ENCODE data around the gene SHANK1. TPM values are rescaled to one million over a fixed set of nuclear protein-coding genes. Genes with fewer than 3 reads are reported as not detected.
"Not testable (repeated sequence)": the region's sequence is repeated elsewhere in the genome, so short reads cannot be mapped to it uniquely, and the experiment has no call there.

Gene SHANK1
- total RNA-seq, 4 donors from 2014 or later, result 2.2 TPM; not detected in 3

GRCh38 chr19:50749490-50749889, 29.9 kb upstream of the SHANK1 start:
- no peaks in the 10 kb centered on the region for H3K9me3 ChIP-seq
- peaks cover 3% of the 10 kb centered on the region for H3K27me3 ChIP-seq
- 55 to 74% methylated on average over 4 to 6 of the region's 6 CpGs for WGBS, 2 donors (ENCODE audit: low coverage in 1 of 2)
- no peaks in the 10 kb centered on the region for H3K36me3 ChIP-seq
- H3K4me3 ChIP-seq, result no peak overlapping the region
- no peaks in the 10 kb centered on the region for H3K4me1 ChIP-seq
- no peak for TF ChIP-seq POLR2A (IDR thresholded peaks at IDR 0.05)
- no peak for TF ChIP-seq CTCF (IDR thresholded peaks at IDR 0.05)
- no peak for TF ChIP-seq POLR2AphosphoS5 (IDR thresholded peaks at IDR 0.05)
- no peak for TF ChIP-seq EP300 (IDR thresholded peaks at IDR 0.05; ENCODE audit: low read depth)
- in situ Hi-C loops (cut with MboI; ENCODE audit: low pct_ligation_motif_present in 1 of 4, low pct_unique_long_range_greater_than_20kb in 1 of 4, low sequenced_read_pairs in 3 of 4), result no loop called here
- intact Hi-C loops (cut with DNase I; ENCODE audit: low total_unique reads), result no loop called here
- H3K27ac ChIP-seq, result no peak overlapping the region
- DNase-seq, result no peak

- H3K36me3 ChIP-seq; H3K4me1 ChIP-seq; in situ Hi-C loops (cut with MboI; ENCODE audit: low pct_ligation_motif_present in 1 of 4, low pct_unique_long_range_greater_than_20kb in 1 of 4, low sequenced_read_pairs in 3 of 4); H3K27me3 ChIP-seq; H3K9me3 ChIP-seq; intact Hi-C loops (cut with DNase I; ENCODE audit: low total_unique reads); H3K27ac ChIP-seq; DNase-seq; H3K4me3 ChIP-seq: not testable (repeated sequence)
- 85 to 89% methylated on average over 9 to 14 of the region's 14 CpGs for WGBS, 2 donors (ENCODE audit: low coverage in 1 of 2)
Measured at GRCh38 chr19:50747141-50747540, 27.5 kb upstream of the SHANK1 start.

GRCh38 chr19:50745221-50745620, 25.6 kb upstream of the SHANK1 start:
- intact Hi-C loops (cut with DNase I; ENCODE audit: low total_unique reads) (no loop called here), in situ Hi-C loops (cut with MboI; ENCODE audit: low pct_ligation_motif_present in 1 of 4, low pct_unique_long_range_greater_than_20kb in 1 of 4, low sequenced_read_pairs in 3 of 4) (no loop called here)
- whole genome bisulfite sequencing, 2 donors (ENCODE audit: low coverage in 1 of 2), result 66 to 75% methylated on average over 10 of the region's 10 CpGs
- no peaks in the 10 kb centered on the region for H3K4me1 ChIP-seq
- H3K36me3 ChIP-seq, result no peaks in the 10 kb centered on the region
- TF ChIP-seq EP300 (IDR thresholded peaks at IDR 0.05; ENCODE audit: low read depth) (no peak), POLR2AphosphoS5 (IDR thresholded peaks at IDR 0.05) (no peak), CTCF (IDR thresholded peaks at IDR 0.05) (no peak), POLR2A (IDR thresholded peaks at IDR 0.05) (no peak)
- no peak overlapping the region for H3K27ac ChIP-seq
- H3K4me3 ChIP-seq, result no peak overlapping the region
- DNase-seq, result no peak
- H3K9me3 ChIP-seq, result no peaks in the 10 kb centered on the region
- H3K27me3 ChIP-seq, result peaks cover 16% of the 10 kb centered on the region

GRCh38 chr19:50743537-50743936, 23.9 kb upstream of the SHANK1 start:
- Histone ChIP-seq H3K36me3 (no peaks in the 10 kb centered on the region), H3K27me3 (peaks cover 29% of the 10 kb centered on the region), H3K4me1 (no peaks in the 10 kb centered on the region), H3K9me3 (no peaks in the 10 kb centered on the region), H3K4me3 (no peak overlapping the region), H3K27ac (no peak overlapping the region)
- in situ Hi-C loops (cut with MboI; ENCODE audit: low pct_ligation_motif_present in 1 of 4, low pct_unique_long_range_greater_than_20kb in 1 of 4, low sequenced_read_pairs in 3 of 4) (no loop called here), intact Hi-C loops (cut with DNase I; ENCODE audit: low total_unique reads) (no loop called here)
- WGBS, 2 donors (ENCODE audit: low coverage in 1 of 2), result 89% methylated on average over 6 of the region's 6 CpGs; no CpG with 5 or more reads in 1 of the 2 donors
- no peak for DNase-seq
- TF ChIP-seq POLR2A (IDR thresholded peaks at IDR 0.05) (no peak), EP300 (IDR thresholded peaks at IDR 0.05; ENCODE audit: low read depth) (no peak), POLR2AphosphoS5 (IDR thresholded peaks at IDR 0.05) (no peak), CTCF (IDR thresholded peaks at IDR 0.05) (no peak)

GRCh38 chr19:50741179-50741933, 21.8 kb upstream of the SHANK1 start:
- Histone ChIP-seq H3K36me3 (no peaks in the 10 kb centered on the region), H3K27me3 (peaks cover 46% of the 10 kb centered on the region), H3K4me3 (no peak overlapping the region), H3K4me1 (no peaks in the 10 kb centered on the region), H3K27ac (no peak overlapping the region), H3K9me3 (no peaks in the 10 kb centered on the region)
- no peak for TF ChIP-seq CTCF (IDR thresholded peaks at IDR 0.05)
- no peak for TF ChIP-seq POLR2AphosphoS5 (IDR thresholded peaks at IDR 0.05)
- no peak for TF ChIP-seq POLR2A (IDR thresholded peaks at IDR 0.05)
- no peak for TF ChIP-seq EP300 (IDR thresholded peaks at IDR 0.05; ENCODE audit: low read depth)
- 50 to 62% methylated on average over 1 to 18 of the region's 18 CpGs for WGBS, 2 donors (ENCODE audit: low coverage in 1 of 2)
- in situ Hi-C loops (cut with MboI; ENCODE audit: low pct_ligation_motif_present in 1 of 4, low pct_unique_long_range_greater_than_20kb in 1 of 4, low sequenced_read_pairs in 3 of 4) (no loop called here), intact Hi-C loops (cut with DNase I; ENCODE audit: low total_unique reads) (no loop called here)
- DNase-seq, result no peak
